ENCODE measurements around the gene TENT4B. TPM values are rescaled to one million over a fixed set of nuclear protein-coding genes. Genes with fewer than 3 reads are reported as not detected.

The TENT4B gene
- total and polyA plus RNA-seq, 7 donors = 3.6 to 23.5 (median 14.9) TPM

DNA sequence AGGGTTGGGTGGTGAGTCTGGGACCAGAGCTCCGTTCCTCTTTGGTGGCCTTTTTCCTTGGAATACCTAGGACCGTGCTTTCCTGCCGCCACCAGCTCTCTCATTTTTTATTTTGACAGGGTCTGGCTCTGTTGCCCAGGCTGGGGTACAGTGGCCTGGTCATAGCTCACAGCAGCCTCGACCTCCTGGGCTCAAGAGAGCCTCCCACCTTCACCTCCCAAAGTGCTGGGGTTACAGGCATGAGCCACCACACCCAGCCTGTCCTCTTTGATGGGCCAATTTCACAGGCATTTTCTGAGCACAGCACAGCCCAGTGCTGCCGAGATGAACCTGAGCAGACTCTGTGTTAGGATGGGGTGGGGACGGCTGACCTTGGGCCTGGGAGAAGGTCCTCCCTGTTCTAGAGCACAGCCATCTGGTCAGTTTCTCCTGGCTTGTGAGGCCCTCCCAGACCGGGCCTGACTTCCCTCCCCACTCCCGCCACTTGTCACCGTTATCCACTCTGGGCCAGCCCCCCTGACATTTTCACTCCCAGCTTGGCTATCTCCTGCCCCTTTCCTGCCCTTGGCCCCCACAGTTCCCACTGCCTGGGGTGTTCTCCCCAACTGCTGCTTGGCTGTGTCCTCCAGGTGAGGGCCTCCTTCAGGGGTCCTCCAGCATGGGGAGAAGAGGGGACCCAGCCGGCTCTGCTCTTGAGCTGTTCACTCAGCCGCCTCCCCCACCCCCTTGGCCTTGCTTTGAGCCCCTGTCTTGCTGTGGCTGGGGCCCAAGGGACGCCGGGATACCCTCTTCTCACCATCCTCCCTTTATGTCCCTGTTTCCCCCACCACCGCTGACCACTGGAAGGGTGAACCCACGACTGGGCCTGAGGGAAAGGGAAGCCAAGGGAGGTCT lies 118.3 kb downstream of the TENT4B start:
- TF ChIP-seq EP300 (IDR thresholded peaks at IDR 0.05) (no peak), POLR2A (IDR thresholded peaks at IDR 0.05) (no peak), CTCF (IDR thresholded peaks at IDR 0.05) (no peak), POLR2AphosphoS5 (IDR thresholded peaks at IDR 0.05) (no peak)
- Histone ChIP-seq H3K4me1 (peaks cover 0 to 5% (median 3%) of the 10 kb centered on the region in 4 donors), H3K36me3 (no peaks in the 10 kb centered on the region), H3K4me3 (no peak overlapping the region), H3K27ac (no peak overlapping the region), H3K9me3 (no peaks in the 10 kb centered on the region), H3K27me3 (no peaks in the 10 kb centered on the region)
- DNase-seq = peak; percentile 58
- intact Hi-C loops (cut with DNase I) = no loop called here
- 85% methylated on average over 15 of the region's 15 CpGs for WGBS, 2 donors

DNA sequence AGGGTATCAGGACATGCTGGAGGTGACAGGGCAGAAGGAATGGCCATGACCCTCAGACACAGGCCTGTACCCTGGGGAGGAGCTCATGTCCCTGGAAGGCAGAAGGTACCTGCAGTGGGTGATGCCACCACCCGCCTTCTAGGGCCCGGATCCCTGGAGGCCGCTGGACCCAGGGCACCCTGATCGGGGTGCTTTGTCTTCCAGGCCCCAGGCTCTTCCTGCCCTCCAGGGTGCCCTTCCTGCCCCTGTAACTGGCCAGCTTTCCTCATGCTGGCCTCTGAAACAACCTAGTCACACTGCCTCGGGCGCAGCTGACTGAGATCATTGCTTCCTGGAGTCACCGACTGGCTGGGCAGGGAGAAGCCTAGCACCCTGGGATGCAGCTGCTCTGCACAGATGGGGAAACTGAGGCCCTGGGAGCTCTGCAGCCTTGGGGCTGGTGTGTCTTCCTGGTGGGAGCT lies 119.0 kb downstream of the TENT4B start:
- Histone ChIP-seq H3K9me3 (no peaks in the 10 kb centered on the region), H3K36me3 (no peaks in the 10 kb centered on the region), H3K27ac (no peak overlapping the region), H3K4me1 (no peaks in the 10 kb centered on the region), H3K27me3 (no peaks in the 10 kb centered on the region), H3K4me3 (no peak overlapping the region)
- intact Hi-C loops (cut with DNase I) = no loop called here
- DNase-seq = peak; percentile 60
- WGBS, 2 donors = 77 to 88% methylated on average over 7 of the region's 7 CpGs
- TF ChIP-seq POLR2A (IDR thresholded peaks at IDR 0.05) (no peak), EP300 (IDR thresholded peaks at IDR 0.05) (no peak), POLR2AphosphoS5 (IDR thresholded peaks at IDR 0.05) (no peak), CTCF (IDR thresholded peaks at IDR 0.05) (no peak)

DNA sequence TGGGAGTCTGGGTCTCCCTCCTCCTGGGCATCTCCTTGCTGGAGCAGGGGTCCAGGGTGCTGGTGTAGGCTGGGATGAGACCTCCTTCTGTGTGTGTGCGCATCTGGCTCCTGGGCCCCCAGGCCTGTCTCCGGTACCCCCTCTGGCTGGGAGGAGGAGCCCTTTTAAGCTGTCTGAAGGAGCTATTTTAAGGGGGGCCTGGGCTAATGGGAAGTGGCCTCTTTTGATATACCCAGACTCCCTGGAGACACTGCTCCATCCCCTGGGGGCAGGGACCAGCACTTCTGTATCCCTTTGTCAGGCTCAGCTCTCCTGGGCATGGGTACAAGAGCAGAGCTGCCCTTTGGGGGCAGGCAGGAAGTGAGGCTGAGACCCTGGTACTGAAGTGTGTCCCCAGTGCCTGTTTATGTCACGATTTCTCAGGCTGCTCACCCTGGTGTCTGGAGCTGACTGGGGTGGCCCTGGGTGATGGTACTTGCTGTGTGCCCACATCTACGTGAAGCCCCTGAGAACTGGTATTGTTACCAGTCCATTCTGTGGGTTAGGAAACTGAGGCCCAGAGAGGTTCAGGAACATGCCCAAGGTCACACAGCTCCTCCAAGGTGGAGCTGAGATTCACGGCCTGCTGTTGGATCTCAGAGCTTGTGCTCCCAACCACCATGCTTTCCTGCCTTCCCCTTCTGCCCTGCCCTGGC lies 119.7 kb downstream of the TENT4B start:
- DNase-seq = peak; percentile 57
- TF ChIP-seq POLR2A (IDR thresholded peaks at IDR 0.05) (no peak), EP300 (IDR thresholded peaks at IDR 0.05) (no peak), CTCF (IDR thresholded peaks at IDR 0.05) (no peak), POLR2AphosphoS5 (IDR thresholded peaks at IDR 0.05) (no peak)
- Histone ChIP-seq H3K9me3 (no peaks in the 10 kb centered on the region), H3K27me3 (no peaks in the 10 kb centered on the region), H3K4me3 (no peak overlapping the region), H3K27ac (no peak overlapping the region), H3K4me1 (no peaks in the 10 kb centered on the region), H3K36me3 (no peaks in the 10 kb centered on the region)
- intact Hi-C loops (cut with DNase I) = no loop called here
- WGBS, 2 donors = 81 to 96% methylated on average over 5 of the region's 5 CpGs

DNA sequence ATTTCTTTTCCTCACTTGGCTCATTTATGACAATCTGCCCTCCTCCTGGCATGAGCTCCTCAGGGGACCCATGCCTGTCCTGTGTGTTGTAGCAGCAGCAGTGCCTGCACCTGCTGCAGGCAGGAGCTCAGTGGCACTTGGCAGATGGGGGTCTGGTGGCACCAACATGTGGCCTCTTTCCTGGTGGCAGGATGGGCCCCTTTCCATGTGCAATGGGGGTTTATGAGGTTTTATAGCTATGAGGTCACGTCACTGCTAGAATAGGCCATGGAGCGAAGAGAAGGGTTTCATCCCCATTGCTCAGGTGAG lies 120.2 kb downstream of the TENT4B start:
- no peaks in the 10 kb centered on the region for H3K36me3 ChIP-seq
- intact Hi-C loops (cut with DNase I) = no loop called here
- H3K27me3 ChIP-seq = no peaks in the 10 kb centered on the region
- no peaks in the 10 kb centered on the region for H3K9me3 ChIP-seq
- H3K4me3 ChIP-seq = no peak overlapping the region
- H3K4me1 ChIP-seq = no peaks in the 10 kb centered on the region
- DNase-seq = no peak
- H3K27ac ChIP-seq = no peak overlapping the region
- no peak for TF ChIP-seq POLR2A (IDR thresholded peaks at IDR 0.05)
- WGBS, 2 donors = 78 to 83% methylated on average over 2 of the region's 2 CpGs

- 34 to 57% methylated on average over 13 of the region's 13 CpGs for WGBS, 2 donors
Measured at GRCh38 chr16:50273888-50274325, 120.8 kb downstream of the TENT4B start.

More at GRCh38 chr16:50273888-50274325, 120.8 kb downstream of the TENT4B start:
- Histone ChIP-seq H3K4me1 (no peaks in the 10 kb centered on the region), H3K36me3 (no peaks in the 10 kb centered on the region), H3K4me3 (peak overlapping the region in 2 of 4 donors; percentile 17 to 35), H3K27me3 (no peaks in the 10 kb centered on the region), H3K9me3 (no peaks in the 10 kb centered on the region), H3K27ac (peak overlapping the region; percentile 47 to 53 (median 50))
- TF ChIP-seq EP300 (IDR thresholded peaks at IDR 0.05) (no peak), POLR2A (IDR thresholded peaks at IDR 0.05) (no peak), CTCF (IDR thresholded peaks at IDR 0.05) (no peak)
- intact Hi-C loops (cut with DNase I) = no loop called here
- no peak for DNase-seq

All from sigmoid colon (tissue), 7 donors.